ENCODE data around the gene XIRP1. TPM values are rescaled to one million over a fixed set of nuclear protein-coding genes. Genes with fewer than 3 reads are reported as not detected.
"Not testable (repeated sequence)": the region's sequence is repeated elsewhere in the genome, so short reads cannot be mapped to it uniquely, and the experiment has no call there.

XIRP1 gene
- total and polyA plus RNA-seq, 5 donors: 152 to 453 (median 195) TPM

DNA sequence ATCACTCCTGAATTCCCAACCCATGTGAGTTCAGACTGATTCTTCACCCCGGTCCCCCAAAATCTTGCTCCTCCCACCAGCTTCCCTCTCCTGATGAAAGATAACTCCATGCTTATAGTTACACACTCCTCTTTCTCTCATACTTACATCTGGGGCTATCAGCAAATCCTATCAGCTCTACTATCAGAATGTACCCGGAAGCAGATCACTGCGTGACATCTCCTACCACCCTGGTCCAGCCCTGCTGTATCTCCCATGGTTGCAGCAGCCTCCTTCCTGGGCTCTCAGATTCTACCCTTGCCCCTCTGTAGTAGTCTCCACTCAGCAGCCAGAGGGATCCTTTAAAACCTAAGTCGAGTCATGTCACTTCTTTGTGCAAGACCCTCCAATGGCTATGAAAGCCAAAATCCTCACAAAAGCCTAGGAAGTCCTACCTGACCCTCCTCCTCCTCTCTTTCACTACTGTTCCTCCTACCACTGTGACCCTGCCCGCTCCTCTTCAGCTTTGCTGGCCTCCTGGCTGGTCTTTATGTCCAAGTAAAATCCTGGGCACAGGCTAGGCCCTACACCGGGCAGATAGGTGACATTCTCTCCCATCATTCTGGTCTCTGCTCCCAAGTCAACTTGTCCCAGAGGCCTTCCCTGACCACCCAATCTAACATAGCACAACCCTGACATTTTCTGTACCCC, 16.2 kb downstream of the XIRP1 start:
- H3K27ac ChIP-seq (ENCODE audit: low read length): no peak overlapping the region
- H3K27me3 ChIP-seq (ENCODE audit: control insufficient read depth, insufficient read depth): no peaks in the 10 kb centered on the region
- WGBS: 88% methylated on average over 6 of the region's 6 CpGs
- H3K4me3 ChIP-seq (ENCODE audit: low read length): no peak overlapping the region
- DNase-seq (no peak), ATAC-seq (no peak)
- H3K4me1 ChIP-seq (ENCODE audit: control insufficient read depth, insufficient read depth, low read length): peaks cover 7% of the 10 kb centered on the region
- H3K9me3 ChIP-seq (ENCODE audit: control insufficient read depth, low read length): no peaks in the 10 kb centered on the region
- intact Hi-C loops (cut with DNase I): no loop called here

- intact Hi-C loops (cut with DNase I): no loop called here
- H3K4me1 ChIP-seq (ENCODE audit: control insufficient read depth, insufficient read depth, low read length): no peaks in the 10 kb centered on the region
- no peaks in the 10 kb centered on the region for H3K9me3 ChIP-seq (ENCODE audit: control insufficient read depth, low read length)
- H3K4me3 ChIP-seq (ENCODE audit: low read length): no peak overlapping the region
- no peak for DNase-seq
- ATAC-seq: no peak
- H3K27ac ChIP-seq (ENCODE audit: low read length): no peak overlapping the region
- H3K27me3 ChIP-seq (ENCODE audit: control insufficient read depth, insufficient read depth): no peaks in the 10 kb centered on the region
- 83% methylated on average over 2 of the region's 2 CpGs for WGBS
These were observed 18.9 kb downstream of the XIRP1 start for GRCh38 chr3:39173318-39174125.

DNA sequence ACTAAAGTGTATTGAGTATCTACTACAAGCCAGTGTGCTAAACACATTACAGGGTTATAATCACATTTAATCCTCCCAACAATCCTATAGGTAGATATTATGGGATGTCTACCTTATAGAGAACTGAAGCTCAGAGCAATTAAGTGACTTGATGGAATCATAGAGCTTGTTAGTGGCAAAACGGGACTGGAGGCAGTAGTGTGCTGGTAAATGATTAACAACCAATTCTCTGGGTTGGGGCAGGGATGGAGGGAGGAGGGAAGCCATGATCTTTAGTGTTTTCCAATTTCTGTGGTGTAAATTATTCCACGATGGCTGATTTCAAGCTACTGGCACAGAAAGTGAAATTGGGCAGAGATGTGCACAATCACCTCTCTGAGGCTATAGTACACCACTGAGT, 20.5 kb downstream of the XIRP1 start:
- WGBS: 85% methylated on average over 2 of the region's 2 CpGs
- DNase-seq (no peak), ATAC-seq (no peak)
- no peaks in the 10 kb centered on the region for H3K9me3 ChIP-seq (ENCODE audit: control insufficient read depth, low read length)
- intact Hi-C loops (cut with DNase I): no loop called here
- H3K27me3 ChIP-seq (ENCODE audit: control insufficient read depth, insufficient read depth): no peaks in the 10 kb centered on the region
- no peak overlapping the region for H3K27ac ChIP-seq (ENCODE audit: low read length)
- no peak overlapping the region for H3K4me3 ChIP-seq (ENCODE audit: low read length)
- H3K4me1 ChIP-seq (ENCODE audit: control insufficient read depth, insufficient read depth, low read length): peaks cover under 1% of the 10 kb centered on the region

GRCh38 chr3:39170877-39171276, 21.5 kb downstream of the XIRP1 start:
- H3K4me3 ChIP-seq (ENCODE audit: low read length); H3K27ac ChIP-seq (ENCODE audit: low read length); H3K9me3 ChIP-seq (ENCODE audit: control insufficient read depth, low read length); intact Hi-C loops (cut with DNase I); H3K4me1 ChIP-seq (ENCODE audit: control insufficient read depth, insufficient read depth, low read length); DNase-seq; H3K27me3 ChIP-seq (ENCODE audit: control insufficient read depth, insufficient read depth); ATAC-seq: not testable (repeated sequence)
- WGBS: 91% methylated on average over 6 of the region's 6 CpGs

DNA sequence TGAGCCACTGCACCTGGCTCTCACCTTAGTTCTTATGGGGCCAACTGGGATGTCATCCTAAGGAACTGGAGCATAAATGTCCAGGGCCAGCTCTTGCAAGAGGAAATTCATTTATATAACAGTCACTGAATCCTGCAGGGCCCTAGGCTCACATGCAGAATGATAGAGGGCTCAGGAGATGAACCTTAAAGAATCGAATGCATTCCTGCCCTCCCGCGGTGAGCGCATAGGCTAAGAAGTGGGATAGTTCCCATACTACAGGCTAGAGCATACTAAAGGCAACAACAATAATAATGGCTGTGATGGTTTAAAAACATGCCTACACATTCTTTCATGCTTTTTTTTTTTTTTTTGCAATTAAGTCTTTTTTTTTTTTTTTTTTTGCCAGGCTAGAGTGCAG, 21.9 kb downstream of the XIRP1 start:
- ATAC-seq (no peak), DNase-seq (no peak)
- Histone ChIP-seq H3K27me3 (ENCODE audit: control insufficient read depth, insufficient read depth) (no peaks in the 10 kb centered on the region), H3K27ac (ENCODE audit: low read length) (no peak overlapping the region), H3K4me3 (ENCODE audit: low read length) (no peak overlapping the region), H3K4me1 (ENCODE audit: control insufficient read depth, insufficient read depth, low read length) (peaks cover 8% of the 10 kb centered on the region), H3K9me3 (ENCODE audit: control insufficient read depth, low read length) (no peaks in the 10 kb centered on the region)
- intact Hi-C loops (cut with DNase I): no loop called here
- WGBS: 91% methylated on average over 4 of the region's 4 CpGs

DNA sequence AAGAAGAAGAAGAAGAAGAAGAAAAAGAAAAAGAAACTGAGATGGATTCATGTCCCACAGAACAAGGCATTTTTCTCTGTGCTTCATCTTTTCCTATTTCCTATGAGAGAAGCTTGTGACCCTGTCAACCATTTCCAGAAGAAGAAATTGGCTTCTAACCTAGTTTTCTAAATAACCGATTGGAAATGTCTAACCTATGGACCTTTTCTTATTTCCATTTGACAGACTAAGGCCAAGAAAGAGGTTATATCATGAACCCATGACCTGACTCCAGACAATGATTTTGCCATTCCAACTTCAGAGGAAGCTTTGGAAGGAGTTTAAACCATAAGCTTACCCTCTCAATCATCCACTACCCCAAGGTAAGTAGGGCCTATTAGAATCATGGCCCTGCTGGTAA, 22.7 kb downstream of the XIRP1 start:
- Histone ChIP-seq H3K9me3 (ENCODE audit: control insufficient read depth, low read length) (no peaks in the 10 kb centered on the region), H3K4me3 (ENCODE audit: low read length) (no peak overlapping the region), H3K27me3 (ENCODE audit: control insufficient read depth, insufficient read depth) (no peaks in the 10 kb centered on the region), H3K27ac (ENCODE audit: low read length) (no peak overlapping the region), H3K4me1 (ENCODE audit: control insufficient read depth, insufficient read depth, low read length) (peaks cover 8% of the 10 kb centered on the region)
- intact Hi-C loops (cut with DNase I): no loop called here
- 63% methylated on average over 1 of the region's 1 CpG for whole genome bisulfite sequencing
- ATAC-seq: no peak
- no peak for DNase-seq

DNA sequence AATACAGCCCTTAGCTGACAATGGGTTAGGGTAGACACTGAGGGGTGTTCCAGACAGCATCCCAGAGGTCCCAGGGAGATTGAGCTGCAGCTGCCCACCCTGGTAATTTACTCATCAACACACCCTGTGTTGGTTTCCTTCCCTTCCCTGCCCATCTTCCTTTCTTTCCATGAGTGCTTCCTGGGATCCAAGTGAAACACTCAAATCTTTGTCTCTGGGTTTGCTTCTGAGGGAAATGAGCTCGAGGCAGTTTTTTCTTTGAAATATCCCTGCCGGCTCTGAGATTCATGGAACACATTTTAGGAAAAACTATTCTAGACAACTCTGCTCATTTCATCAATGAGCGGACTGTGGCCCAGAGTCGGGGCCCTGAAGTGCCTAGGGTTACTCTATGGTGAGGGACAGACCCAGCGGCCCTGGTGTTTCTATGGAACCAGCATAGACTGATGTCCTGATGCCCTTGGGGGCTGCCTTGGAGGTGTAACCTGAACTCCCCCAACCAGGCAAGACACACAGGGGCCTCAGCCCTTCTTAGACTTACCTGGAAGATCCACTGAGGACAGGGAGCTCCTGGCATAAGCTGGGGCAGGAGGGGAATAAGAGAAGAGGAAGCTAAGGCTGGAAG, 24.1 kb downstream of the XIRP1 start:
- intact Hi-C loops (cut with DNase I): no loop called here
- H3K4me3 ChIP-seq (ENCODE audit: low read length): no peak overlapping the region
- WGBS: 87% methylated on average over 5 of the region's 5 CpGs
- no peak overlapping the region for H3K27ac ChIP-seq (ENCODE audit: low read length)
- H3K4me1 ChIP-seq (ENCODE audit: control insufficient read depth, insufficient read depth, low read length): peaks cover 8% of the 10 kb centered on the region
- DNase-seq: no peak
- H3K9me3 ChIP-seq (ENCODE audit: control insufficient read depth, low read length): no peaks in the 10 kb centered on the region
- H3K27me3 ChIP-seq (ENCODE audit: control insufficient read depth, insufficient read depth): no peaks in the 10 kb centered on the region
- no peak for ATAC-seq

DNA sequence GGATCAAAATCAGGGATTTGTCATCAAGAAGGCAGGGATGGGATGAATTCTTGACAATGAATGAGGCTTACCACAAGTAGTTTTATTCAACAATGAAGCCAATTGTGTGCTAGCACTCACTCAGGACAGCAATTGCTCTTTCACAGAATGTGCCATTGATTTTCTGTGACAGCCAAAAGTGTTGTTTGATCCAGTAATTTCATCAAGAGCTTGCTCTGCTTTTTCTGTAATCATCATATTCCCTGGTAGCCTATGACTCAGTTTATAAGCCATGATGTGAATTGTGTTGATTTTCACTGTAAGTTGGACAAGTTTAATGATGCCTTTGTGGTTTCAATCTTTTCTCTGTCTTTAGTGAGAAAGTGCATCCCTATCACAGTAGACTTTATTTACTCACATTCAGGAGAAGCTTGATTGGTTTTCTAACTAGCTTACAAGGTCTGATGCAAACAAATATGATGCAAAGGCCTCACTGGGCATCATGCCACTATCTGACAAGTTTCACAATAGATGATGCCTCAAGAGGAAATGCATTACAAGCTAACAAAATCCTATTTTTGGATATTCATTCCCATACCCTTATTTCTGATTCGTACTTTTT, 25.4 kb downstream of the XIRP1 start:
- H3K27ac ChIP-seq (ENCODE audit: low read length): no peak overlapping the region
- 49% methylated on average over 1 of the region's 1 CpG for WGBS
- no peaks in the 10 kb centered on the region for H3K27me3 ChIP-seq (ENCODE audit: control insufficient read depth, insufficient read depth)
- H3K9me3 ChIP-seq (ENCODE audit: control insufficient read depth, low read length): no peaks in the 10 kb centered on the region
- H3K4me3 ChIP-seq (ENCODE audit: low read length): no peak overlapping the region
- H3K4me1 ChIP-seq (ENCODE audit: control insufficient read depth, insufficient read depth, low read length): peaks cover 8% of the 10 kb centered on the region
- intact Hi-C loops (cut with DNase I): no loop called here
- DNase-seq (no peak), ATAC-seq (peak in 1 of 2 donors; percentile 22)

DNA sequence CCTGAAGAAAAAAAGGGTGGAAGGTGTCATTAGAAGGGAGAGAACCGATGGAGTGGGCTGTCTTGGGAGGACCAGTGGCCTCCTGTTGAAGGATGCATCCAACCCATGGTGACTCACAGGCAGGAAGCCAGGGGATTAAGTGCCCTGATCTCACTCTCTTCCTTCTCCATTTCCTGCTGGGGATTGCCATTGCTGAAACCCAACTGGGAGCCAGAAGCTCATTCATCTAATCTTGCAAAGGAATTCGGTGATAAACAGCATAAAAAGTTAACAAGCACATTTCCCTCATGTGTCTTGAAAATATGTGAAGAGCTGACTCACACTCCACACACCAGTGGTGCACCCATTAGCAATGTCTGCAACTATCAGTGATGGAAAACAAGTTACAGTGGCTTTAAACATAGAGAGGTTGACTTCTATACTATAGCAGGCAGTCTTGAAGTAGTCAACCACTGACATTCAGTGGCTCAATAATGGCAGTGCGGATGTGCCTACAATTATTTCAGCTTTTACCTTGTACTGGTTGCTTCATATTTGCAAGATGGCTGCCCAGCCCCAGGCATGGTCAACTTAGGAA, 26.2 kb downstream of the XIRP1 start:
- no peaks in the 10 kb centered on the region for H3K27me3 ChIP-seq (ENCODE audit: control insufficient read depth, insufficient read depth)
- intact Hi-C loops (cut with DNase I): no loop called here
- WGBS: 49% methylated on average over 3 of the region's 3 CpGs
- H3K4me3 ChIP-seq (ENCODE audit: low read length): no peak overlapping the region
- no peaks in the 10 kb centered on the region for H3K9me3 ChIP-seq (ENCODE audit: control insufficient read depth, low read length)
- H3K4me1 ChIP-seq (ENCODE audit: control insufficient read depth, insufficient read depth, low read length): peaks cover 8% of the 10 kb centered on the region
- ATAC-seq: peak; percentile 78 to 92
- H3K27ac ChIP-seq (ENCODE audit: low read length): no peak overlapping the region
- DNase-seq: peak in 2 of 3 donors; percentile 69 to 71

- 56% methylated on average over 1 of the region's 1 CpG for WGBS
- Histone ChIP-seq H3K27ac (ENCODE audit: low read length) (no peak overlapping the region), H3K4me1 (ENCODE audit: control insufficient read depth, insufficient read depth, low read length) (peaks cover 8% of the 10 kb centered on the region), H3K4me3 (ENCODE audit: low read length) (no peak overlapping the region), H3K27me3 (ENCODE audit: control insufficient read depth, insufficient read depth) (no peaks in the 10 kb centered on the region), H3K9me3 (ENCODE audit: control insufficient read depth, low read length) (no peaks in the 10 kb centered on the region)
- no peak for DNase-seq
- intact Hi-C loops (cut with DNase I): no loop called here
- no peak for ATAC-seq
These were observed 26.9 kb downstream of the XIRP1 start for GRCh38 chr3:39165518-39165917.

DNA sequence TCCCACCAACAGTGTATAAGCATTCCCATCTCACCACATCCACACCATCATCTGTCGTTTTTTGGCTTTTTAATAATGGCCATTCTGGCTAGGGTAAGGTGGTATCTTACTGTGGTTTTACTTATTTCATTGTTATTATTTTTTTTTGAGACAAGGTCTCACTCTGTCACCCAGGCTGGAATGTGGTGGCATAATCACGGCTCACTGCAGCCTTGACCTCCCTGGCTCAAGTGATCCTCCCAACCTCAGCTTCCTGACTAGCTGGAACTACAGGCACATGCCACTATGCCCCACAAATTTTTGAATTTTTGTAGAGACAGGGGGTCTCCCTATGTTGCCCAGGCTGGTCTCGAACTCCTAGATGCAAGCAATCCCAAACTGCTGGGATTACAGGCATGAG, 28.0 kb downstream of the XIRP1 start:
- intact Hi-C loops (cut with DNase I): no loop called here
- 94% methylated on average over 3 of the region's 3 CpGs for WGBS
- no peak for ATAC-seq
- Histone ChIP-seq H3K27ac (ENCODE audit: low read length) (no peak overlapping the region), H3K27me3 (ENCODE audit: control insufficient read depth, insufficient read depth) (no peaks in the 10 kb centered on the region), H3K4me3 (ENCODE audit: low read length) (no peak overlapping the region), H3K4me1 (ENCODE audit: control insufficient read depth, insufficient read depth, low read length) (peaks cover 8% of the 10 kb centered on the region), H3K9me3 (ENCODE audit: control insufficient read depth, low read length) (no peaks in the 10 kb centered on the region)
- DNase-seq: no peak
